ENCODE data around the gene POGLUT3. TPM values are rescaled to one million over a fixed set of nuclear protein-coding genes. Genes with fewer than 3 reads are reported as not detected.
A peak's percentile ranks its signal among the peaks of the same experiment; 100 is the strongest.

POGLUT3 gene
- total and polyA plus RNA-seq, 12 donors: 7.6 to 29.9 (median 19.2) TPM

DNA sequence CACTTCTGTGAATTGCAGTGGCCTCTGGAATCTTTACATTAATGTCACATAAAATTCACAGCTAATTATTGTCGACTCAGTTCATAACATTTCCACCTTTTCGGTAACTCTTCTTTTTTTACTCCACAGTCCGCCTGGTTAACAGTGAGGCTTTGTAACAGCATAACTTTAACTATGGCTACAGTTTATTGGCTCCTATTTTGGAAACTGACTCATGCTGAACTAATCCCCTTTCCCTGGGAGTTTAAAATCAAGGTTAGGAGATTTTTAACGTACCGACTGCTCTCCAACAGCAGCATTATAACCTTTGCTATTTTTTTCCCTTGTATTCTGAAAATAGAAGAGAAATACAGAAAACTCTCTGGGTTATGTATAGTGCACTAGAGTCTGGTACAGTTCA, 3.2 kb upstream of the POGLUT3 start:
- DNase-seq: no peak
- Histone ChIP-seq H3K9me3 (replicated peaks in 1 of 3) (no peaks in the 10 kb centered on the region), H3K4me1 (replicated peaks in 1 of 2) (peaks cover 8% of the 10 kb centered on the region in 2 donors), H3K27ac (peak overlapping the region in 1 of 5 donors; percentile 24), H3K4me3 (no peak overlapping the region), H3K36me3 (replicated peaks in 1 of 2) (no peaks in the 10 kb centered on the region), H3K27me3 (no peaks in the 10 kb centered on the region)
- intact Hi-C loops (cut with DNase I): no loop called here
- 56 to 69% (median 62%) methylated on average over 5 of the region's 5 CpGs for WGBS, 4 donors
- TF ChIP-seq, protein P1, sequence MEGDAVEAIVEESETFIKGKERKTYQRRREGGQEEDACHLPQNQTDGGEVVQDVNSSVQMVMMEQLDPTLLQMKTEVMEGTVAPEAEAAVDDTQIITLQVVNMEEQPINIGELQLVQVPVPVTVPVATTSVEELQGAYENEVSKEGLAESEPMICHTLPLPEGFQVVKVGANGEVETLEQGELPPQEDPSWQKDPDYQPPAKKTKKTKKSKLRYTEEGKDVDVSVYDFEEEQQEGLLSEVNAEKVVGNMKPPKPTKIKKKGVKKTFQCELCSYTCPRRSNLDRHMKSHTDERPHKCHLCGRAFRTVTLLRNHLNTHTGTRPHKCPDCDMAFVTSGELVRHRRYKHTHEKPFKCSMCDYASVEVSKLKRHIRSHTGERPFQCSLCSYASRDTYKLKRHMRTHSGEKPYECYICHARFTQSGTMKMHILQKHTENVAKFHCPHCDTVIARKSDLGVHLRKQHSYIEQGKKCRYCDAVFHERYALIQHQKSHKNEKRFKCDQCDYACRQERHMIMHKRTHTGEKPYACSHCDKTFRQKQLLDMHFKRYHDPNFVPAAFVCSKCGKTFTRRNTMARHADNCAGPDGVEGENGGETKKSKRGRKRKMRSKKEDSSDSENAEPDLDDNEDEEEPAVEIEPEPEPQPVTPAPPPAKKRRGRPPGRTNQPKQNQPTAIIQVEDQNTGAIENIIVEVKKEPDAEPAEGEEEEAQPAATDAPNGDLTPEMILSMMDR (IDR thresholded peaks at IDR 0.05): no peak

DNA sequence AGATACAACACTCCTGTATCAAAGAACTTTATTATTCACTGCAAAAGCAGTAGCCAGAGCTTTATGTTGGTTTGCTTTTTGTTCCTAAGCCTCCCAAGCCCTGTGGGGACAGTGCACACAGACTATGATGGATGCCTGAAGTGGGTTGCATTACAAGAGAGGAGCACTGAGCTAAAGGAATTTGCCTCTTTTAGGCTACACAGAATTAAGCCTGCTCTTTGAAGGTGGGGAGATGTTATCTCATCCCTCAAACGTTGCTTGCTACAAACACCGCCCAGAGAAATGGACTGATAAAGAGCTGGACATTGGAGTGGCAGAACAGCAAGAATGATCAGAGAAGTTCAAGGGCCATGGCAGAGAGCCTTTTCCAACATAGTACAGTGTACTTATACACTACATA, 2.5 kb upstream of the POGLUT3 start:
- Histone ChIP-seq H3K9me3 (replicated peaks in 1 of 3) (no peaks in the 10 kb centered on the region), H3K27me3 (no peaks in the 10 kb centered on the region), H3K27ac (no peak overlapping the region), H3K4me3 (no peak overlapping the region), H3K36me3 (replicated peaks in 1 of 2) (no peaks in the 10 kb centered on the region), H3K4me1 (replicated peaks in 1 of 2) (peaks cover 8 to 9% of the 10 kb centered on the region in 2 donors)
- DNase-seq: no peak
- intact Hi-C loops (cut with DNase I): no loop called here
- WGBS, 4 donors: 51 to 67% (median 54%) methylated on average over 2 of the region's 2 CpGs
- TF ChIP-seq, protein P1 (IDR thresholded peaks at IDR 0.05): no peak
- TF ChIP-seq POLR2A (IDR thresholded peaks at IDR 0.05): no peak

DNA sequence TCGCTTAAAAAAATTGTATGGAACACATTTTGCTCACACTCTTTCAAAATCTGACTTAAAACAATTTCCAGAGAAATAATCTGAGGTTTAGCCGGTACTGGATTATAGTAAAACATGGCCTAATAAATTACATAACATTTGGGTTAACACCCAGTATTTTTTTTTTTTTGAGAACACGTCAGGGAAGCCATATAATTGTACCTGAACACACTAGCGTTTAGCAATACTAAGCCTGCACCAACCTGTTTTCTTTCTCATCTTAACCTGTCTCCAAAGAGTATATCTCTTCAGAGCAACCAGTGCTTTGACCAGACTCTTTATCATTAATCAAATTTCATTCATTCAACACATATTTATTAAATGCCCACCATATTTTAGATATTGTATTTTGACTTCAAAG, 2.0 kb upstream of the POGLUT3 start:
- Histone ChIP-seq H3K4me3 (no peak overlapping the region), H3K9me3 (replicated peaks in 1 of 3) (no peaks in the 10 kb centered on the region), H3K27me3 (no peaks in the 10 kb centered on the region), H3K36me3 (replicated peaks in 1 of 2) (no peaks in the 10 kb centered on the region), H3K27ac (no peak overlapping the region), H3K4me1 (replicated peaks in 1 of 2) (peaks cover 8 to 9% of the 10 kb centered on the region in 2 donors)
- TF ChIP-seq, protein P1 (IDR thresholded peaks at IDR 0.05): no peak
- TF ChIP-seq POLR2A (IDR thresholded peaks at IDR 0.05): no peak
- WGBS, 4 donors: 93 to 98% (median 96%) methylated on average over 4 of the region's 4 CpGs
- DNase-seq: no peak
- intact Hi-C loops (cut with DNase I): no loop called here

DNA sequence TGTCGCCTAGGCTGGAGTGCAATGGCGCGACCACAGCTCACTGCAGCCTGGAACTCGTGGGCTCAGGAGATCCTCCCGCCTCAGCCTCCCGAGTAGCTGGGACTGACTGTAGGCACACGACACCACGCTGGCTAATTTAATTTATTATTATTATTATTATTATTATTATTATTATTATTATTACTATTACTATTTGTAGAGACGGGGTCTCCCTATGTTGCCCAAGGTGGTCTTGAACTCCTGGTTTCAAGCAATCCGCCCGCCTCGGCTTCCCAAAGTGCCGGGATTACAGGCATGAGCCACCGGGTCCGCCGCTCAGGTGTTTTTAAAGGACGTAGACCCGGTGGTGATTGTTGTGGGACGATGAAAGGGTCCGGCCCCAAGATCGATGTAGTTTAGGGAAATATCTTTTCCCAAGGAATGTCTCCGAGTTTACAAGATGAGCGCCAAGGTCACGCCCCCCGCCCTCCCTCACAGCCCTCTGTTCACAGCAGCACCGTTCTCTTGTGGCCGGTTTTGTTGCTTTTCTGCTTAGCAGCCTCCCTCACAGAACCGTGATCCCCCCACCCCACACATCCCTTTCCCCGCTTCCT, 728 bp upstream of the POGLUT3 start:
- intact Hi-C loops (cut with DNase I): no loop called here
- Histone ChIP-seq H3K27me3 (no peaks in the 10 kb centered on the region), H3K4me3 (peak overlapping the region in 2 of 4 donors; percentile 53 to 90), H3K36me3 (replicated peaks in 1 of 2) (no peaks in the 10 kb centered on the region), H3K9me3 (replicated peaks in 1 of 3) (no peaks in the 10 kb centered on the region), H3K4me1 (replicated peaks in 1 of 2) (peaks cover 8 to 9% of the 10 kb centered on the region in 2 donors), H3K27ac (peak overlapping the region in 4 of 5 donors; percentile 84 to 98 (median 96))
- DNase-seq: peak in 4 of 7 donors; percentile 4 to 52 (median 22)
- TF ChIP-seq POLR2A (IDR thresholded peaks at IDR 0.05): no peak
- TF ChIP-seq, protein P1 (IDR thresholded peaks at IDR 0.05): no peak
- 59 to 66% (median 62%) methylated on average over 28 to 29 of the region's 29 CpGs for WGBS, 4 donors
